ENCODE data around the gene MAP2K3.

MAP2K3 gene

GRCh38 chr17:21354796-21355385 is 70.4 kb downstream of the MAP2K3 start:
- DNase-seq: no peak

GRCh38 chr17:21355586-21355985 is 71.1 kb downstream of the MAP2K3 start:
- DNase-seq: no peak

- no peak for DNase-seq
Measured at GRCh38 chr17:21356537-21357127, 72.1 kb downstream of the MAP2K3 start.

- no peak for DNase-seq
Measured at GRCh38 chr17:21357281-21357680, 72.8 kb downstream of the MAP2K3 start.

- no peak for DNase-seq
Measured at GRCh38 chr17:21357696-21358656, 73.5 kb downstream of the MAP2K3 start.

GRCh38 chr17:21358682-21359482 is 74.4 kb downstream of the MAP2K3 start:
- no peak for DNase-seq

- DNase-seq: no peak
Measured at GRCh38 chr17:21359483-21359840, 75.0 kb downstream of the MAP2K3 start.

GRCh38 chr17:21360048-21360447 is 75.5 kb downstream of the MAP2K3 start:
- no peak for DNase-seq

GRCh38 chr17:21361020-21361809 is 76.7 kb downstream of the MAP2K3 start:
- DNase-seq: no peak

GRCh38 chr17:21362331-21362931 is 77.9 kb downstream of the MAP2K3 start:
- DNase-seq: no peak

GRCh38 chr17:21363776-21364642 is 79.5 kb downstream of the MAP2K3 start:
- DNase-seq: no peak
